Stimulated activated CD8-positive, alpha-beta memory T cell treated with anti-CD3 and anti-CD28 coated beads, Interleukin-2, amount 100 ng/mL, for 1 hour (primary cell): ENCODE data around the gene RNF180.
"Not testable (repeated sequence)": the region's sequence is repeated elsewhere in the genome, so short reads cannot be mapped to it uniquely, and the experiment has no call there.

Source experiments
- DNase-seq, 2 donors: peaks; one replicate each; pipeline ENCODE4 v3.0.0-alpha.2; 2020; ENCODE audit warnings: low read depth in 2 of 2

The RNF180 gene

GRCh38 chr5:64273276-64273675 is 107.6 kb downstream of the RNF180 start:
- no peak for DNase-seq

GRCh38 chr5:64285188-64286130 is 119.8 kb downstream of the RNF180 start:
- no peak for DNase-seq

DNA sequence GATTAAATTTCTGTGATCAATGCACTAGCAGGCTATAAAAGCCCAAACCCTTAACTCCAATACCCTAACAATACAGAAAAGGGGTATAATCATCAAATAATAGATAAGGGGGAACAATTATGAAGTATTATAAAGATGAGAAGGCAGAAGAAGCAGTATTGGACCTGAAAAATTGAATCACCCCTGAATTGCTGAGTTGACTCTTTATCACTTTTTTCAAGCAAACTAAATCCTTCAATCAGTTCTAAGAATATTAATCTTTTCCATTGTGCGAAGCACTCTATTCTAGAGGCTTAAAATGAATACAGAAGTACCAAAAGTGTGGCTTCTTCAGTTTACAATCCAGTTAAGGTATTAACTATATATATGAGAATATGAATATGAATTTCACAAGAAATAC is 120.7 kb downstream of the RNF180 start:
- no peak for DNase-seq

GRCh38 chr5:64288496-64288895 is 122.9 kb downstream of the RNF180 start:
- DNase-seq, result not testable (repeated sequence)

DNA sequence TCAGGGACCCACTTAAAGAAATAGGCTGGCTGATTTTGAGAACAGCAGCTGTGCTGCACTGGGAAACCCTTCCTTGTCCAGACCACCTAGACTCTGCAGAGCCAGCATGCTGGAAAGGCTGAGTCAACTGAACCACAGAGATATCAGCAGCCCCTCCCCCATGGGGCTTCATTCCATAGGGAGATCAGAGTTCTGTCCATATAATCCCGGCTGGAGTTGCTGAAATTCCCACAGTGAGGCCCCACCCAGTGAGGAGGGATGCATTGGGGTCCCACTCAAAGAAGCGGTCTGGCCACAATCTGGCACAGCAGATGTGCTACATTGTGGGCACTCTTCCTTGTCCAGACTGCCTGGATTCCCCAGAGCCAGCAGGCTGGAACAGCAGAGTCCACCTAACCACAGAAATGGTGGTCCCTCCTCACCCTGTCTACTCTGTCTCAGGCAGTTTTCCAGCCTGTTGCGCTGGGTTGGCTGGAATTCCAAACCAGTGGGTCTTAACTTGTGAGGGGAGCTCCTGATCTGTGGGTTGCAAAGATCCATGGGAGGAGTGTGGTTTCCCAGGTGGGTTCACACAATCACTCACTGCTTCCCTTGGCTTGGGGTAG is 127.1 kb downstream of the RNF180 start:
- DNase-seq, result no peak

DNA sequence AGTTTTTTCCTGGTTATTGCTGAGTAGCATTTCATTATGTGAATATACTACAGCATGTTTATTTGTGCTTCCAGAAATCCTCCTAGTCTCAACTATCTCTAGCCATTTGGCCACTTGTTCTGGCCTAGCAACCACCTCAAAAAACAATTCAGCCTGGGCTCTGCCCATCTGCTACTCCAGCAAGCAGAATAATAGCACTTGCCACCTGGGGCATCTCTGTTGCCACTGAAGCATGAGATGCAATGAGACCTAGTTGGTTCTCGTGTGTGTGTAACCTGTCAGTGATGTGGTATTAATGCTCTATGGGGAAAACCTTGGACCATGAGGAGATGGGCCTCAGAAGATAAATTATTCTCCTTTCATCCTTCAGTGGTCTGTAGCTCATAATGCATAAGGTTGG is 129.5 kb downstream of the RNF180 start:
- no peak for DNase-seq

GRCh38 chr5:64298586-64298985 is 132.9 kb downstream of the RNF180 start:
- DNase-seq, result no peak

- no peak for DNase-seq
Measured at GRCh38 chr5:64299805-64300204, 134.2 kb downstream of the RNF180 start.

- DNase-seq, result no peak
Measured at GRCh38 chr5:64301566-64301965, 135.9 kb downstream of the RNF180 start.

GRCh38 chr5:64308135-64308534 is 142.5 kb downstream of the RNF180 start:
- no peak for DNase-seq

- DNase-seq, result no peak
Measured at GRCh38 chr5:64312491-64312890, 146.8 kb downstream of the RNF180 start.

GRCh38 chr5:64315778-64316177 is 150.1 kb downstream of the RNF180 start:
- DNase-seq, result no peak

DNA sequence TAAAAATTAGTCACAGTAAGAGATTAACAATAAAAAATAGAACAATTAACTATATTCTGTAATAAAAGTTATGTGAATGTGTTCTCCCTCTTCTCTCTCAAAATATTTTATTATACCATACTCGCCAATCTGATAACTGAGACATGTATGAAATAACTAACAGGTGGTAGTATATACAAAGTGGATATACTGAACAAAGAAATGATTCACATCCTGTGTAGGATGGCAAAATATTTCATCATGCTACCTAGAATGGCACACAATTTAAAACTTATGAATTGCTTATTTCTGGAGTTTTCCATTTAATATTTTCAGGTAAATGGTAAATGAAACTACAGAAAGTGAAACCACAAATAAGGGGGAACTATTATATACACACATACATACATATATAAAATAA is 152.5 kb downstream of the RNF180 start:
- no peak for DNase-seq

- no peak for DNase-seq
Measured at GRCh38 chr5:64323591-64323990, 157.9 kb downstream of the RNF180 start.

DNA sequence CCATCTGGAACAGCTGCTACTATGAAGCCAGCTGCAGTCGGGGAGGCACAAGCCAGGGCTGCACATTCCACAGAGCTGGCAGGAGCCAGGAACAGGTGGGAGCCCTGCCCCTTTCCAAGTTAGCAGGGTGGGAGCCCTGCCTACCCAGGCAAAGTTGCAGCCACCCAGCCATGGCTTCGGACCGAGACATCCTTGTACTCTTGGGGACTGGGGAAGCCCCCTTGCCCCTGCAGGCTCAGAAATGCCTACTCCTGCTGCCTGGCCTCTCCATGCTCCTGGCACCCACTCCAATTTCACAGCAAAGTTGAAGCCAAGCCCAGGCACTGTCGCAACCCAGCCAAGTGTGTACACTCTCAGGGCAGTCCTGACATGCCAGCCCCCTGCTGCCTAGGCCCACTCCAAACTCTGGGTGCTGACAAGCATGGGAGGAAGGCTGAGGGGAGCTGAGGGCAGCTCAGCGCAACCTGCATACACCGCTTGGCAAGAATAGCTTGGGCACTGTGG is 165.1 kb downstream of the RNF180 start:
- DNase-seq, result no peak

DNA sequence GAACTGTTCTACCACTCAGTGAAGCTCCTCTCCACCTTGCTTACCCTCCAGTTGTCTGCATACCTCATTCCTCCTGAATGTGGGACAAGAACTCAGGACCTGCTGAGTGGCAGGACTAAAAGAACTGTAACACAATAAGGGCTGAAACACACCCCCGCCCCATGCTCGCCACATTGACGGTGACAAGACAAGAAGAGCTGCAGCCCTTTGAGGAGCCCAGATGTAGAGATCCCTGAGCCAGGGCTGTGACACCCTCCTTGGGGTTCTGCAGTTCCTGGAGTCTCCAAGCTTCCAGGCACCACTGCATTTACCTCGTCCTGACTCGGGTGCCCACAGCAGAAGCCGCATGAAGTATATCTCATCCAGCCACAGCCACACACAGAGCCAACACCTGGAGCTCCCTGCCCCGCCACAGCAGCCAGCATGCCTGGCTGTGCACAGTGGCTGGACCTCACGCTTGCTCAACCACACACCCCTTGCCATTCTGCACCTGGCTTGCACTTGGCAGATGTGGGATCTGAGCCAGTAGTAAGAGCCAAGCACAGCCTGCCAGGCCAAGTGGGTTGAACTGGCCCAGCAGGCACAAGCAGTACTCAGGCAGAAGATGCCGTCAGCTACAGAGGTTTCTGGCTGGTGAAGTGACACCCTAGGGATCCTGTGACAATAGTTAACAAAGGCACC is 166.1 kb downstream of the RNF180 start:
- DNase-seq, result no peak

DNA sequence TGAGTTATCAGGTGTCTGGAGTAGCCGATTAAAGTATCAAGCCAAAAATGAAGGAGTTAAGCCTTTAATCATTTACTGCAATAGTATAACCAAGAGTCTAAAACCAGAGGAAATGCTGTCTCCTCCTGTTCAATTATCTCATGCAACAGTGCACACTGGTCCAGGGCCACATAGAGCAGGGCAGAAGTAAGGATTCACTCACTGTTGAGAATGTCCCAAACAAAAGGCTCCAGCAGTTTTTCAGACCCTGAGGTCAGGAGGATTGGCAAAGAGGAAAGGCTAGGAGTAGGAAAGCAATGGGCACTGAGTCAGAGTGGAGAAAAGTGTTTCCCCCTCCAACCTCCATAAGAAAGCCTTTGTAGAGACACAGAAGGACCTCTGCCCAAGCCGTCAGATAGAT is 168.2 kb downstream of the RNF180 start:
- DNase-seq, result no peak

DNA sequence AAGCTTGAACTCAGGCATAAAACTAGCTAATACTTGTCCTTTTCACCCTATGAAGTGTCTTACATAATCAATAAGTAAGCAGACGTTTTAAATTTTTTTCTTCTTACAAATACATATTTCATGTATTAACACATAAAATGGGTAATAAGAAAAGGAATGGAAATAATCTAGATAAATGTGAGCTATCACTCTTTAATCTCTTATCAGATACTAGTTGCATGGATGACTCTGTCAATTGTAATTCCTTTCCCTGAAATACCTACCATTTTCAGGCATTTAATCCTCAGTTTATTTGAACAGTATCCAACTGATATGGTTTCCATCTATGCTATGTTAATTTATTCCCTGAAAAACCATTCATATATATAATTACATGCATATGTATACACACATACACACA is 174.1 kb downstream of the RNF180 start:
- no peak for DNase-seq

DNA sequence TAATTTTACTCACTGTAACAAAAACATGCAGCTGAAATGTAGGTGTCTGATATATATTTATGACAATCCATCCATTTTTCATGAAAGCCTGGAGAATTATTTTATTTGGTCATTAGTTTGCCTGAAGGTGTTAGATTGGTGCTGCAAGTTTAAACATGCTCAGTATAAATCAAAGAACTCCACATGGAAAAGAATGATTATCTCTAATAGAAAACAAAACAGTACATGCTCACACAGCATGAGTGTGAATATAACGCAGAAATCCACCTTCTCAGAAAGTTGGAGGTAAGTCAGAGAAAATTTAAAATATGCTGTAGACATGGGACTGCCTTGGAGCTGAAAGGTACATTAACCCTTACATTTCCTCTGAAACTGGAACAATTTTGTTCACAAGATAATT is 174.7 kb downstream of the RNF180 start:
- no peak for DNase-seq

DNA sequence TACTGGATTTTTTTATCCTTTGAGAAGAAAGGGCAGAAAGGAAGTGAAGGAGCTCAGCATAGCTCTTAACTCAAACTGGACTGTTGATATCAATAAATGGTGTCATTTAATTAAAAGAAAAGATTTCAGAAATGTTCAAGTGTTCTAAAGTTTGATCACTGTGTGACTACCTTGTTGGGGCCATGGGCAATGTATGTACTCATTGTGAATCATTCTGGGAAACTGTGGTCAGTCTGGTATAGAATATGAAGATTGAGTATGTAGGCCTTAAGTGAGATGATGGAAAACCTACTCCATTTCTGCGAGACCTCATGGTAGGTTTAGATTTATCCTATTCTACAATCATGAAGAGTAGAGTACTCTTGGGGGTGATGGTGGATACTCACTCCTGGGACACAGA is 175.7 kb downstream of the RNF180 start:
- DNase-seq, result no peak

DNA sequence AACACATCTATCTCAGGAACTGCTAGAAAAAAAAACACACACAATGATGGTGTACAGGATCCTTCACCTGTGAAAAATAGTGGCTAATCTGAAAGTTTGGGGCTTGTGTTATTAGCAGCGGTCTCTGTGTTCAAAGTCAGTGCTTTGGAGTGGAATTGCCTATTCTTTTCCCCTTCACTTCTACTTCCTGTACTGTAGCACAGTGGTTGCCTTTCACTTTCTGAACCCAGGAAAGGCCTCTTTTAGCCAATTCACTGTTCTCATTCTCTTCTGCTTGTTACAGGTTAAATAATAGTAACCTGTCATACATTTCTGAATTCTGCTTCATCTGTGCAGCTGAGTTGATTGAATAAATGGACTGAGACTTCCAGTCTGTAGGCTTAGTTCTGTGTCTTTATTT is 178.9 kb downstream of the RNF180 start:
- DNase-seq, result no peak

- no peak for DNase-seq
Measured at GRCh38 chr5:64347309-64347708, 181.7 kb downstream of the RNF180 start.

DNA sequence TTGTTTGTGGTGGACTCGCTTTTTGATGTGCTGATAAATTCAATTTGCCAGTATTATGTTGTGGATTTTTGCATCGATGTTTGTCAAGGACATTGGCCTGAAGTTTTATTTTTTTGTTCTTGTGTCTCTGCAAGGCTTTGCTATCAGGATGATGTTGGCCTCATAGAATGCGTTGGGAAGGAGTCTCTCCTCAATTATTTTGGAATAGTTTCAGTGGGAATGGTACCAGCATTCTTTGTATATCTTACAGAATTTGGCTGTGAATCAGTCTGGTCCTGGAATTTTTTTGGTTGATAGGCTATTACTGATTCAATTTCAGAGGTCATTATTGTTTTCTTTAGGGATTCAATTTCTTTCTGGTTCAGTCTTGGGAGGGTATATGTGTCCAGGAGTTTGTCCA is 198.8 kb downstream of the RNF180 start:
- DNase-seq, result no peak
